Sigmoid colon (tissue), 7 donors: ENCODE measurements around the gene MTX2. TPM values are rescaled to one million over a fixed set of nuclear protein-coding genes. Genes with fewer than 3 reads are reported as not detected.

Source experiments
- DNase-seq: peaks from one replicate; pipeline ENCODE4 v3.0.0-alpha.2; 2019
- H3K27ac ChIP-seq, 4 donors: fragments of 200-600 bp; sonication (generic); one replicate each; pipeline ENCODE4 v1.5.1; 2016 to 2019; ENCODE audit warnings: mild to moderate bottlenecking in 1 of 4
- H3K27me3 ChIP-seq, 3 donors: fragments of 200-600 bp; sonication (generic); one replicate each; pipeline ENCODE4 v1.5.1; 2019; ENCODE audit warnings: mild to moderate bottlenecking in 1 of 3
- H3K36me3 ChIP-seq, 4 donors: fragments of 200-600 bp; sonication (generic); one replicate each; pipeline ENCODE4 v1.5.1; 2016 to 2019
- H3K4me1 ChIP-seq, 4 donors: fragments of 200-600 bp; sonication (generic); one replicate each; pipeline ENCODE4 v1.5.1; 2017 to 2019
- H3K4me3 ChIP-seq, 4 donors: fragments of 200-600 bp; sonication (generic); one replicate each; pipeline ENCODE4 v1.5.1; 2017 to 2019; ENCODE audit warnings: mild to moderate bottlenecking in 2 of 4, moderate library complexity in 1 of 4
- H3K9me3 ChIP-seq, 4 donors: fragments of 200-600 bp in 3 of 4; sonication (generic) in 3 of 4; one replicate each; pipeline versions ENCODE4 v1.5.1 to v1.6.1; 2013 to 2019
- EP300 ChIP-seq, 4 donors: sonication (generic); formaldehyde crosslinking; IDR thresholded peaks; one replicate each; pipeline ENCODE4 v1.6.1; 2017; ENCODE audit warnings: antibody characterized with exemption in 4 of 4
- POLR2A ChIP-seq, 2 donors: fragments of 450-650 bp; IDR thresholded peaks; one replicate each; pipeline ENCODE4 v1.6.1; 2016; ENCODE audit warnings: antibody characterized with exemption in 2 of 2, mild to moderate bottlenecking in 2 of 2, moderate library complexity in 2 of 2
- POLR2AphosphoS5 ChIP-seq, 4 donors: sonication (generic); formaldehyde crosslinking; IDR thresholded peaks; one replicate each; pipeline ENCODE4 v1.6.1; 2017; ENCODE audit warnings: antibody characterized with exemption in 4 of 4
- WGBS, 2 donors: extraction: QIAGEN DNeasy Blood & Tissue Kit; methylation state at CpG; one replicate each; pipeline ENCODE4 v1.1.7; 2013; 5-methylcytosine and 5-hydroxymethylcytosine counted together
- intact Hi-C: fragments of 100-400 bp; cut with DNase I; formaldehyde crosslinking; loops from one replicate; pipeline ENCODE4 v1.15.1; 2023
- polyA plus RNA-seq, 3 donors: library from polyadenylated mRNA; stranded (reverse); fragments of 200-250 nt; gene quantifications; one replicate each; pipeline ENCODE4 v1.2.3, GENCODE V29; 2013
- total RNA-seq, 4 donors: library from RNA; depleted of rRNA; stranded (reverse); fragments of >200 nt; gene quantifications; one replicate each; pipeline ENCODE4 v1.1.0, GENCODE V29; 2016
- TF ChIP-seq, protein P1 (sequence below), 4 experiments: fragments of 450-650 bp in 3 of 4; fragments of 200-600 bp in 1 of 4; IDR thresholded peaks; one replicate each; pipeline ENCODE4 v1.5.1; 2016 to 2019; ENCODE audit warnings: antibody characterized with exemption in 4 of 4, mild to moderate bottlenecking in 3 of 4, moderate library complexity in 2 of 4
- donor health status: healthy with polysubstance abuse.
- donor health status: Bipolar disorder and iron deficiency.
- donor health status: healthy.

MTX2 gene
- total and polyA plus RNA-seq, 7 donors = 34.5 to 66.8 (median 45.8) TPM

DNA sequence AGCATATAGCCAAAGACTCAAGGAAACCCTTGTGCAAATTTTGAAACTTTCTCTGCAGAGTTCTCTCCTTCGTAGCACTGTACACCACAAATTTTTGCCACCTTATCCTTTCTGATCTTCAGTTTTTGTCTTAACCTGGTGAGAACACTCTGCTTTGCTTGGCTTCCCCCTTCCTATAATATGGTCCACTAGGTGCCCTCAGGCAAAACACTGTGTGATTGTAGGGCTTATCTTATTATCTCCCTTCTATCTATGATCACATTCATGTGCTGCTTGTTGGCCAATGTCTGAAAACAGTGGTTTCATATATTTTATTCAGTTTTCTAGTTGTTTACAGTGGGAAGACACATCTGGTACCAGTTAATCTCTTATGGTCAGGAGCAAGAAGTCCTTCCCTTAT is 111.1 kb downstream of the MTX2 start:
- intact Hi-C loops = no loop called here
- Histone ChIP-seq H3K36me3 (no peaks in the 10 kb centered on the region), H3K27ac (no peak overlapping the region), H3K4me1 (no peaks in the 10 kb centered on the region), H3K9me3 (peaks cover 0 to 14% (median 5%) of the 10 kb centered on the region in 4 donors), H3K4me3 (no peak overlapping the region), H3K27me3 (no peaks in the 10 kb centered on the region)
- DNase-seq = no peak
- WGBS, 2 donors = 93 to 94% methylated on average over 1 of the region's 1 CpG
- TF ChIP-seq POLR2A (IDR thresholded peaks at IDR 0.05) = no peak

DNA sequence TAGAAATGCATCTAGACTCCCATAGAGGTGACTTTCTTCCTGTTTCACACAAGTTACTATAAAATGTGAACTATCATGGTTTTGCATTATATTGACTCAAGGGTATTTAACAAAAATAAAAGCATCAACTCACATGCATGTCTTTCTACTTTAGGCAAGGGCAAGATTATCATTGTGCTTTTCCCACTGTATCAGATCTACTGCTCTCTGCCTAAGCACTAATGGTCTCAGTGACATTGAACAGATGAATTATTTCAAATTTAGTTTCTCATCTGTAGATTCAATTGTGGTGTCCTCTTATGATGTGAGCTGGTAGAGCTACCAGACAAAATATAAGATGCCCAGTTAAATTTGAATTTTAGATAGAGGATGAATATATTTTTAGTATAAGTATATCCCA is 113.9 kb downstream of the MTX2 start:
- Histone ChIP-seq H3K9me3 (peaks cover 0 to 8% (median under 1%) of the 10 kb centered on the region in 4 donors), H3K27me3 (no peaks in the 10 kb centered on the region), H3K4me1 (no peaks in the 10 kb centered on the region), H3K27ac (no peak overlapping the region), H3K36me3 (no peaks in the 10 kb centered on the region), H3K4me3 (no peak overlapping the region)
- TF ChIP-seq POLR2A (IDR thresholded peaks at IDR 0.05) = no peak
- TF ChIP-seq, protein P1, sequence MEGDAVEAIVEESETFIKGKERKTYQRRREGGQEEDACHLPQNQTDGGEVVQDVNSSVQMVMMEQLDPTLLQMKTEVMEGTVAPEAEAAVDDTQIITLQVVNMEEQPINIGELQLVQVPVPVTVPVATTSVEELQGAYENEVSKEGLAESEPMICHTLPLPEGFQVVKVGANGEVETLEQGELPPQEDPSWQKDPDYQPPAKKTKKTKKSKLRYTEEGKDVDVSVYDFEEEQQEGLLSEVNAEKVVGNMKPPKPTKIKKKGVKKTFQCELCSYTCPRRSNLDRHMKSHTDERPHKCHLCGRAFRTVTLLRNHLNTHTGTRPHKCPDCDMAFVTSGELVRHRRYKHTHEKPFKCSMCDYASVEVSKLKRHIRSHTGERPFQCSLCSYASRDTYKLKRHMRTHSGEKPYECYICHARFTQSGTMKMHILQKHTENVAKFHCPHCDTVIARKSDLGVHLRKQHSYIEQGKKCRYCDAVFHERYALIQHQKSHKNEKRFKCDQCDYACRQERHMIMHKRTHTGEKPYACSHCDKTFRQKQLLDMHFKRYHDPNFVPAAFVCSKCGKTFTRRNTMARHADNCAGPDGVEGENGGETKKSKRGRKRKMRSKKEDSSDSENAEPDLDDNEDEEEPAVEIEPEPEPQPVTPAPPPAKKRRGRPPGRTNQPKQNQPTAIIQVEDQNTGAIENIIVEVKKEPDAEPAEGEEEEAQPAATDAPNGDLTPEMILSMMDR (IDR thresholded peaks at IDR 0.05) = no peak
- TF ChIP-seq POLR2AphosphoS5 (IDR thresholded peaks at IDR 0.05) = no peak
- TF ChIP-seq EP300 (IDR thresholded peaks at IDR 0.05) = no peak
- intact Hi-C loops = no loop called here
- DNase-seq = no peak

DNA sequence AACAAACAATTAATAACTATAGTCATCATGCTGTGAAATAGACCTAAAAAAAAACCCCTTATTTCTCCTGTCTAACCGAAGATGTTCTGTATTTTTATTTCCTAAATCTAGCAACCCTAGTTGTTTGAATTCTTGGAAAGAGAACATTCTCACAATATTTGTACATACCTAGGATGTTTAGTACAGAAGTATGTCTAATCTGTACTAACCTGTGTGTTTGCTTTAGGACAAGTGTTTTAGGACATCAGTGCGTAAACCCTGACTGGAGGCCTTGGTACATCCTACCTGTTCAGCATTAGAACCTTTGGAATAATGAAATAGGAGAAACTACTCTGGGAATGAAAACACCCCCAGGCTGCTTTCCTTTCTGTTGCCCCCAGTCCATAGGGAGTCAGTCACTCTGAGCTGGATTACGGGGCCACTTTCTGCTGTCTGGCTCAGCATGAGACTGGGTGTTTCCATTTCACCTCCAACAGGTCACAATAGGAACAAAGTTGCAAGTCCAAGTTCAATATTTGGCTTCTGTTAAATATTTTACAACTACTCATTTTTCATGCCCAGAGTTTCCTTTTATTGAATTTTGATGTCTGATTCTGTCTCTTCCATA is 114.7 kb downstream of the MTX2 start:
- DNase-seq = no peak
- no peak for TF ChIP-seq POLR2AphosphoS5 (IDR thresholded peaks at IDR 0.05)
- no peak for TF ChIP-seq POLR2A (IDR thresholded peaks at IDR 0.05)
- no peak for TF ChIP-seq EP300 (IDR thresholded peaks at IDR 0.05)
- TF ChIP-seq, protein P1 (IDR thresholded peaks at IDR 0.05) = no peak
- Histone ChIP-seq H3K4me1 (no peaks in the 10 kb centered on the region), H3K36me3 (no peaks in the 10 kb centered on the region), H3K27ac (no peak overlapping the region), H3K27me3 (no peaks in the 10 kb centered on the region), H3K9me3 (peaks cover 0 to 6% (median 0%) of the 10 kb centered on the region in 4 donors), H3K4me3 (no peak overlapping the region)
- intact Hi-C loops = no loop called here
- WGBS, 2 donors = 53 to 69% methylated on average over 3 of the region's 3 CpGs

DNA sequence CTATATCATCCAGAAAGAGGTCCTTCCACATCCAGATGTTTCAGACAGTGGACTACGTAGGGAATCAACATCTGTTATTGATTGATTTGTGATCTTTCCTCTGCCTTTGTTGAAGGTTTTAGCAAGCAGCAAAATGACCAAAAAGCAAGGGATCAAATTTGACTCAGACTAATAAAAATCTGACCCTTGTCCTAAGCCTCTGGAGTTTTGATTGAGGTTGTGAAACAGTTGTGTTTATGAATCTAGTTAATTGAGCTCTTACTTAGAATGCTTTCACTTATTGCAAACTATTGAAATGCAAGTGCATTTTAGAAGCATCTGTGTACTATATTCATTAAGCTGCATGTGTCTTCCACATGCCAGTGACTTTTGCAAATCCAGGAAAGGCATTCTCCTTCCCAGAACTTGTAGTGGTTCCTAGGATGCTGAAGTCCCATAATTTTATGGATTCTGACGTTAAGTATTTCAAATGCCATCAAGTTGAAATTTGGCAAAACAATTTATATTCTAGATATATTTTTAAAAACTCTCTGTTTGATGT is 116.0 kb downstream of the MTX2 start:
- H3K4me3 ChIP-seq = no peak overlapping the region
- H3K36me3 ChIP-seq = no peaks in the 10 kb centered on the region
- 82 to 87% methylated on average over 2 of the region's 2 CpGs for WGBS, 2 donors
- peaks cover 0 to 5% (median 5%) of the 10 kb centered on the region in 4 donors for H3K4me1 ChIP-seq
- H3K27me3 ChIP-seq = no peaks in the 10 kb centered on the region
- intact Hi-C loops = no loop called here
- no peak for DNase-seq
- no peak overlapping the region for H3K27ac ChIP-seq
- TF ChIP-seq, protein P1 (IDR thresholded peaks at IDR 0.05) = no peak
- TF ChIP-seq POLR2AphosphoS5 (IDR thresholded peaks at IDR 0.05) (no peak), POLR2A (IDR thresholded peaks at IDR 0.05) (no peak), EP300 (IDR thresholded peaks at IDR 0.05) (no peak)
- peaks cover 0 to 1% (median 0%) of the 10 kb centered on the region in 4 donors for H3K9me3 ChIP-seq

DNA sequence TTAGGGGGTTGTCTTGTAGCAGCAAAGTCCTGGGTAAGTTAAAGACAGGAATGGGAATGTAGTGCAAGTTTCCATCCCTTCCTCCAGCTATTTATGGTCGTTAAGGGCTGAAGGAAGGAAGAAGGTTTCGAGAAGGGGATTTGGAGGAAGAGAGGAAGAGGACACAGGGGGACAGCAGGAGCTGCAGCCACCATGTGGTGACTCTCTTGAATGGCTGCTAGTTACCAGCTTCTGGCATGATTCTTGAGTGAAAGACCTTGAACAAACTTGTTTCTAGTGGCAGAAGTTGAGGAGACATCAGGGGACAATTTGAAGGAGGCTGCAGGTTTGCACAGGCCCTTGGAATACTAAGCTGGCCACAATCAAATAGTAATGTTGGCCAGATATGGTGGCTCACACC is 116.6 kb downstream of the MTX2 start:
- H3K36me3 ChIP-seq = no peaks in the 10 kb centered on the region
- intact Hi-C loops = no loop called here
- no peaks in the 10 kb centered on the region for H3K27me3 ChIP-seq
- DNase-seq = no peak
- H3K9me3 ChIP-seq = no peaks in the 10 kb centered on the region
- no peak overlapping the region for H3K4me3 ChIP-seq
- no peak overlapping the region for H3K27ac ChIP-seq
- TF ChIP-seq POLR2A (IDR thresholded peaks at IDR 0.05) = no peak
- TF ChIP-seq POLR2AphosphoS5 (IDR thresholded peaks at IDR 0.05) = no peak
- TF ChIP-seq EP300 (IDR thresholded peaks at IDR 0.05) = no peak
- TF ChIP-seq, protein P1 (IDR thresholded peaks at IDR 0.05) = no peak
- WGBS, 2 donors = 54 to 55% methylated on average over 2 of the region's 2 CpGs
- peaks cover 0 to 11% (median 9%) of the 10 kb centered on the region in 4 donors for H3K4me1 ChIP-seq

Other genes with a start within 250 kb of the MTX2 start
- gene EVX2, start 185.5 kb upstream of the MTX2 start, total RNA-seq = 1 to 10 TPM; 1.2 to 4.6 (median 2.1) TPM
- gene EVX2, start 185.5 kb upstream of the MTX2 start, polyA plus RNA-seq = under 1 TPM in 1 of 3 donors, not detected in 2; 0.07 TPM
- 10 to 100 TPM; 18.7 to 48.9 (median 34.1) TPM for gene HOXD13, start 176.7 kb upstream of the MTX2 start, total RNA-seq
- gene HOXD13, start 176.7 kb upstream of the MTX2 start, polyA plus RNA-seq = 1 to 10 TPM in 2 of 3 donors, not detected in 1; 2.3 to 2.4 TPM
- gene HOXD12, start 169.6 kb upstream of the MTX2 start, total RNA-seq = 1 to 10 TPM in 3 of 4 donors, not detected in 1; 1.3 to 1.8 (median 1.7) TPM
- gene HOXD12, start 169.6 kb upstream of the MTX2 start, polyA plus RNA-seq = under 1 TPM in 1 of 3 donors, not detected in 2; 0.15 TPM
- gene HOXD11, start 162.2 kb upstream of the MTX2 start, total RNA-seq = 10 to 100 TPM; 18.3 to 39.3 (median 24.9) TPM
- 1 to 10 TPM in 2 of 3 donors, under 1 TPM in 1; 0.69 to 3.6 (median 2.1) TPM for gene HOXD11, start 162.2 kb upstream of the MTX2 start, polyA plus RNA-seq
- gene HOXD10, start 152.7 kb upstream of the MTX2 start, total RNA-seq = 10 to 100 TPM; 10.7 to 46.0 (median 17.9) TPM
- 1 to 10 TPM in 2 of 3 donors, under 1 TPM in 1; 0.23 to 2.4 (median 1.5) TPM for gene HOXD10, start 152.7 kb upstream of the MTX2 start, polyA plus RNA-seq
- gene HOXD9, start 146.7 kb upstream of the MTX2 start, total RNA-seq = 10 to 100 TPM; 10.6 to 27.1 (median 12.9) TPM
- gene HOXD9, start 146.7 kb upstream of the MTX2 start, polyA plus RNA-seq = 1 to 10 TPM in 2 of 3 donors, under 1 TPM in 1; 0.46 to 3.6 (median 1.8) TPM
- gene HOXD8, start 139.7 kb upstream of the MTX2 start, total RNA-seq = 10 to 100 TPM; 10.2 to 19.7 (median 16.5) TPM
- gene HOXD8, start 139.7 kb upstream of the MTX2 start, polyA plus RNA-seq = 10 to 100 TPM in 1 of 3 donors, 1 to 10 TPM in 2; 2.5 to 10.8 (median 3.4) TPM
- 1 to 10 TPM; 3.4 to 8.0 (median 4.8) TPM for gene HOXD4, start 117.9 kb upstream of the MTX2 start, total RNA-seq
- 1 to 10 TPM in 1 of 3 donors, under 1 TPM in 1, not detected in 1; 0.60 to 3.1 TPM for gene HOXD4, start 117.9 kb upstream of the MTX2 start, polyA plus RNA-seq
- 1 to 10 TPM in 3 of 4 donors, under 1 TPM in 1; 0.68 to 4.6 (median 4.1) TPM for gene HOXD3, start 112.1 kb upstream of the MTX2 start, total RNA-seq
- 1 to 10 TPM in 1 of 3 donors, under 1 TPM in 2; 0.60 to 1.4 (median 0.92) TPM for gene HOXD3, start 112.1 kb upstream of the MTX2 start, polyA plus RNA-seq
- under 1 TPM in 3 of 4 donors, not detected in 1; 0.16 to 0.71 (median 0.41) TPM for gene HOXD1, start 80.8 kb upstream of the MTX2 start, total RNA-seq
- gene HOXD1, start 80.8 kb upstream of the MTX2 start, polyA plus RNA-seq = 1 to 10 TPM; 3.1 to 4.2 (median 3.6) TPM